Left colon (tissue), 2 donors: ENCODE data around the gene HIPK3. TPM values are rescaled to one million over a fixed set of nuclear protein-coding genes. Genes with fewer than 3 reads are reported as not detected.
"Not testable (repeated sequence)": the region's sequence is repeated elsewhere in the genome, so short reads cannot be mapped to it uniquely, and the experiment has no call there.

Experiments used
- ATAC-seq: fragments of 200-7000 bp; cut with Tn5 transposase; one replicate; pipeline ENCODE4 v1.9.1; 2020; ENCODE audit warnings: mild to moderate bottlenecking, moderate library complexity
- DNase-seq, 2 donors: peaks; one replicate each; pipeline ENCODE4 v3.0.0-alpha.2; 2020
- intact Hi-C, 2 donors: fragments of 100-400 bp; cut with DNase I in 1 of 2; cut with micrococcal nuclease in 1 of 2; formaldehyde crosslinking; loops; one replicate each; pipeline versions ENCODE4 v1.11.2 to v1.14.0; 2022; cut with DNase I, micrococcal nuclease
- total RNA-seq, 2 donors: library from RNA; stranded (reverse); fragmentation: NEBNext Ultra II Directional; extraction: Animal tissue kit (Norgen Biotek cat#: 25700); gene quantifications; one replicate each; pipeline ENCODE4 v1.2.1, GENCODE V29; 2021
- donor health status: DM: no; HTN: no; CAD: no.
- donor health status: DM: yes; HTN: yes; CAD: no.

The HIPK3 gene
- total RNA-seq, 2 donors from 2014 or later = 59.9 to 85.4 TPM

DNA sequence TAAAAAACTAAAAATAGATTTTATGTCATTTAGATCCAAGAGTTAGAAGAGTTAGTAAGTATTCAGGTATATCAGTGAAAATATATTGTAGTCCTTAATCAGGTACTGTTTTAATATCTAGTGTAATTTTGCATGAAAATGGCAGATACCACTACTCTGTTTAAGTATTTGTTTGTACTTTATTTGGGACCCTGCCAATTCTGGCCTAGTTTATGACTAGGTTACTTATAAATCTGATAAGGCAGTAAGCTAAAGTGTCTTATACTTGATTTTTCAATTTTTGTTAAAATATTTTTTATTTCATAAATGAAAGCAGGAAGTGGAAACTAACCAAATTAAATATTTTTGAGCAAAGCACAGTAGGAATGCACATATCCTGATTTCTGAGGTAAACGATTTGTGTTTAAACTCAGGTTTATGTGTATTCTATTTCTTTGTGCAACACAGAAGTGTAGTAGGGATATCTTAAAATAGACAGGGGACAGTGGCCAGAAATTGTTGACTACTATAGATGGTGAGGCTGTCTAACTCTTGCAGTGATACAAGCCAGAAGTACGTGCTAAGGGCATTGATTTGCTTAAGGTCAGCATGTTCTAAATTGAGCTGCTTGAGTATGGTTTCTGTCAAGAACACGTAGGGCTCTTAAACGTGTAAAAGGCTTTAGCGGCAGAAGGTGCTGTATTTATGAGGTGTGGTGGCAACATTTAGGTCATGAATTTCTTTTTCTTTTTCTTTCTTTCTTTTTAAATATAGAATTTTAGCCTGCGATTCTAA, 34.0 kb downstream of the HIPK3 start:
- ATAC-seq (peak; percentile 45), DNase-seq (no peak)
- intact Hi-C loops = no loop called here

DNA sequence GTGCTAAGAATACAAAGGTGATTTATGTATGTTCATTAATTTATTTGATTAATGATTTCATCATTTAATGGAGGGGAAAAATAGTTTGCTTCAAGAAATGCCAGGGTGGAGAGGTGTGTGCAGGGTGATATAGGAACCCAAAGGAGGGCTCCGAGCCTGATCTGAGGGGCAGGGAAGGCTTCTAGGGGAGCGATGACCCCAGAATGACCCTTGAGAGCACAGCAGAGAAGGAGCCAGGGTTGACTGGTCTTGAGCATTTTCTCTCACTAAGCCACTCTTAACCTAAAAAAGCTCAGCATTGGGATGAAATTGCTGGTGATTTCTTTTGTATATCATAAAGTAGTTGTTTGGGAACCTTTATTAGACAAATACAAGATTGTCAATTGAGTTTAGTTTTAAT, 35.1 kb downstream of the HIPK3 start:
- intact Hi-C loops = no loop called here
- ATAC-seq = no peak

DNA sequence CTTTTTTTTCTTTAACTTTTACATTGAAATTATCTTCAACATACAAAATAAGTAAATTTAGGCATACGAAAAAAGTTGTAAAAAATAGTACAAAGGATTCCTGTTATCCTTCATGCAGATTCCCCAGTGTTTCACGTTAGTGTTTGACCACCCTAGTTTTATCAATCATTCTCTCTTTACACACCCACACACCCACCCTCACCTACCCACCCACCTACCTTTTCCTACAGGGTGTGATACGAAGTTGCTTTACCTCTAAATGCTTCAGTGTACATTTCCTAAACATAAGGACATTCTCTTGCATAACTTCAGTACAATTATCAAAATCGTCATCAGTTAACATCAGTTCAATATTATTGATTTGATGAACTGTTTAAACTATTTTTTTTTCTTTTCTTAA, 37.0 kb downstream of the HIPK3 start:
- DNase-seq = no peak
- intact Hi-C loops = no loop called here
- ATAC-seq = no peak

More for the DNA sequence above, 35.1 kb downstream of the HIPK3 start:
- no peak for DNase-seq

DNA sequence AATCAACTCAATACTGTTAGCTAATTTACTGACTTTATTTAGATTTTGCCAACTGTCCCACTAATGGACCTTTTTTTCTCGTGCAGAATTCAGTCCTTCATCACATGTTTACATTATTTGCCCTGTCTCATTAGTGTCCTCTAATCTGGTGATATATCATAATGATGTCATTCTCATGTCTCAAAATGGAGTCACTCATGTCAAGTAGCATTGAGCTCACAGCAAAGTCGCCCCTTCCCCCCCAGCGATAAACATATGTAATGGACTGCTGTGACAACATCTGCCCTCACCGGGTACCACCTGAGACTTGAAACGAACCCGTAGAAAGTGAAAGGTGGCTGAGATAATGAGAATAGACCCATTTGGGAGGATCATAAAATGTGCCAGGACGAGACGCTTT, 37.6 kb downstream of the HIPK3 start:
- intact Hi-C loops = no loop called here
- DNase-seq (no peak), ATAC-seq (no peak)

DNA sequence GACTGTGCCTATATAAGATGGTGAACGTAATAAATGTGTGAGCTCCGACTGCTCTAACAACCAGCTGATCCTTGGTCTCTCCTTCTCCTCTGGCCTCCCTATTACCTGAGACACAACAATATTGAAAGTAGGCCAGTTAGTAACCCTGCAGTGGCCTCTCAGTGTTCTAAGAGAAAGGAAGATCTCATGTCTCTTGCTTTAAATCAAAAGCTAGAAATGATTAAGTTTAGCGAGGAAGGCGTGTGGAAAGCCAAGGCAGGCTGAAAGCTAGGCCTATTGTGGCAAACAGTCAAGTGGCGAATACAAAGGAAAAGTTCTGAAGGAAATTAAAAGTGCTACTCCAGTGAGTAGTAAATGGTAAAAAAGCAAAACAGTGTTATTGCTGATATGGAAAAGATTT, 39.5 kb downstream of the HIPK3 start:
- ATAC-seq (no peak), DNase-seq (no peak)
- intact Hi-C loops = no loop called here

DNA sequence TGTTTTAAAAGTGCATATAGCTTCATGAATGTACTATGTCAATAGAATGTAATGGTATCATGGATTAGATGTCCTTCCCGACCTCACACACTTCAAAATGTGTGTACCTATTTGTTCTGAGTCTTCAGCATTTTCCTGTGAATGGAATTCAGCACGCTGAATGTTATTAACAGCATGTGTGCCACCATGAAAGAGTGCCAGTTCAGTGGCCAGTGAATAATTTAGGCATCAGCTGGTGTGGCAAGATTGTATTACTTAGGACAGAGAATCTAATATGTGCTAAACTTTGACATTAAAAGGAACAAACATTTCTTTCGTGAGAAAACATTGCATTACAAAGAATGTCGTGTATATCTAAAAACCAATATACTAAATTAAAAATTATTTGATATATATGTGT, 46.4 kb downstream of the HIPK3 start:
- ATAC-seq (no peak), DNase-seq (no peak)
- intact Hi-C loops = no loop called here

DNA sequence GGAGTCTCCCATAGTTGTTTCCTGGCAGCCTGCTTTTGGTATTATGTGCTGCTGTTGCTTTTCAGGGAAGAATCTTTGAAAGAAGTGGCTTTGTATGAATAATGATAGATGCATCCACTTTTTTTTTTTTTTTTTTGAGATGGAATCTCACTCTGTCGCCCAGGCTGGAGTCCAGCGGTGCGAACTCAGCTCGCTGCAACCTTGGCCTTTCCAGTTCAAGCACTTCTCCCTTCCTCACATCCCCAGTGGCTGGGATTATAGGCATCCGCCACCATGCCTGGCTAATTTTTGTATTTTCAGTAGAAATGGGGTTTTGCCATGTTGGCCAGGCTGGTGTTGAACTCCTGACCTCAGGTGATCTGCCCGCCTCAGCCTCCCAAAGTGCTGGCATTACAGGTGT, 49.6 kb downstream of the HIPK3 start:
- intact Hi-C loops, ATAC-seq, DNase-seq: not testable (repeated sequence)

DNA sequence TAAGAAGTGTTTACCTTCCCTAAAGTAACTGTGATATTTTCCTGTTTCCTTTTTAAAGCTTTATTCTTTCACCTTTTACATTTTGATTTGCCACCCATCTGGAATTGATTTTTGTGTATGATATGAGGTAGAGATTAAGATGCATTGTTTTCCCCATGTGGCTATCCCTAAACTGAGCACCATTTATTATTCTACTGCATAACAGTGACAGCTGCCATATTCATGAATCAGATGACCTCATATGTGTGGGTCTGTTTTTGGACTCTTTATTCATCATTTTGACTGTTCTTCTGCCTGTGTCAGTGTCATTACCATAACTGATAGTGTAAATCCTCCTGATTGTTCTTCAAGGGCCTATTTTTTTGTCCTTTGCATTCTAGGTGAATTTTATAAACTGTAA, 50.8 kb downstream of the HIPK3 start:
- intact Hi-C loops = no loop called here
- no peak for ATAC-seq
- DNase-seq = no peak

DNA sequence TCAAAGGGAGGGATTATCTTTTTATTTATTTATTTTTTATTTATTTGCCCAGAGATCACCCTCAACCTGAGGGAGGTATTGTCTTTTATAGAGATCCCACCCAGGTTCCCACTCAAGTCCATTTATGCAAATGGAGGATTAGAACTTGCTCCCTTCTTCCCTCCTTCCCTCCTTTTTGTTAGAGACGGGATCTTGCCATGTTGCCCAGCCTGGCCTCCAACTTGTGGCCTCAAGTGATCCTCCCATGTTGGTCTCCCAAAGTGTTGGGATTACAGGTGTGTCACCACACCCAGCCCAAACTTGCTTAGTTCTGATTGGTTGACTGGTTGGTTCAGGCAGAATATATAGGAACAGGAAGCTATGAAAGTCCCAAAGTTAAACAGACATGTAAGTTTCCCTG, 51.9 kb downstream of the HIPK3 start:
- intact Hi-C loops = no loop called here
- DNase-seq (no peak), ATAC-seq (no peak)

DNA sequence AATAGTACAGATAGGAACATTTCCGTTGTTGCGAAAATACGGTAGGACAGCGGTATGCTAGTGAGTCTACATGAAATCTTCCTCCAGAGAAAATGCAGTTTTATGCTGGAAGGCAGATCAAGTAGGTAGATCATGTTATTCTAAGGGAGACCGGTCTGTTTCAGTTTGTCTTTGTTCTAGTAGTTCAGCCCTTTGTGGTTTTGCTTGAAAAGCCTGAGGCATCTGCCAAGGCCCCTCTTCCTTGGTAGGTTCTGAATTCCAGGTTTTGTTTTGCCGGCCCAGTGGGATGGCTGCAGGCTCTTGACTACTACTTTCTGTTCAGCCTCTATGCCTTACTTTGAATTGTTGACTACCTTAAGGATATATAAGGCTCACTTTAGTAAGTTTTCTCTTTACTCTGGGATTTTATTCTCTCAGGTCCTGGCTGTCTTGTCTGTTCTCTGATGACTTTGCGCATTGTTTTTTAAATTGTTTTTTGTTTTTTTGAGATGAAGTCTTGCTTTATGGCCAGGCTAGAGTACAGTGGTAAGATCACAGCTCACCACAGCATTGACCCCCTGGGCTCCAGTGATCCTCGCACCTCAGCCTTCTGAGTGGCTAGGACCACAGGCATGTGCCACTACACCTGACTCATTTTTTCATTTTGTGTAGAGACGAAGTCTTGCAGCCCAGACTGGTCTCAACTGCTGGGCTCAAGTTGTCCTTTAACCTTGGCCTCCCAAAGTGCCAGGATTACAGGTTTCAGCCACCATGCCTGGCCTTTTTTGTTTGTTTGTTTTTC, 53.7 kb downstream of the HIPK3 start:
- DNase-seq = no peak
- intact Hi-C loops = no loop called here
- ATAC-seq = no peak

DNA sequence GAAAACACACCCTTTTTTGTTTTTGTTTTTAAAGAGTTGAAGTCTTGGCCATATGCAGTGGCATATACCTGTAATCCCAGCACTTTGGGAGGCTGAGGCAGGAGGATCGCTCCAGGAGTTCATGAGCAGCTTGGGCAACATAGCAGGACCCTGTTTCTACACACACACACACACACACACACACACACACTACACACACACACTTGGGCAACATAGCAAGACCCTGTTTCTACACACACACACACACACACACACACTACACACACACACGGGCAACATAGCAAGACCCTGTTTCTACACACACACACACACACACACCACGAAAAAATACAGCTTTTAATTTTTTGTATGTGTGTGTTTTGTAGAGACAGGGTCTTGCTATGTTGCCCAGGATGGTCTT, 54.5 kb downstream of the HIPK3 start:
- intact Hi-C loops = no loop called here
- no peak for DNase-seq

DNA sequence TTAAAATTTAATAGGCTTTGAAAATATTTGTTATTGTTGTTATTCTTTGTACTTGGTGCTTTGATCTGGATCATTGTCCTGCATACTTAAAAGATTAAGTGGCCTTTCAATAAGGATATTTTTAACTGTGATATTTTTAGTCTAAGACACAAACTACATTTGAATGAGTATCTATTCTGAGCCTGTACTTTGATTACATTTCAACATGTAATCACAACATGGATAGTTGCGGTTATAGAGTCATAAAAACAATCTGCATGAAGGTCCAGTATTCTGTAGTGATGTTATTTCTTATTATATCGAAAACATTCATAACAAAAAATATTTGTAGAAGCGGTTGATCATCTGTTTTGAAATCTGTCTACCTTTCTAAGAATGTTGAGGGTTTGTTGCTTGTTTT, 58.6 kb downstream of the HIPK3 start:
- no peak for DNase-seq
- no peak for ATAC-seq
- intact Hi-C loops = no loop called here

More for the DNA sequence above, 54.5 kb downstream of the HIPK3 start:
- no peak for ATAC-seq

DNA sequence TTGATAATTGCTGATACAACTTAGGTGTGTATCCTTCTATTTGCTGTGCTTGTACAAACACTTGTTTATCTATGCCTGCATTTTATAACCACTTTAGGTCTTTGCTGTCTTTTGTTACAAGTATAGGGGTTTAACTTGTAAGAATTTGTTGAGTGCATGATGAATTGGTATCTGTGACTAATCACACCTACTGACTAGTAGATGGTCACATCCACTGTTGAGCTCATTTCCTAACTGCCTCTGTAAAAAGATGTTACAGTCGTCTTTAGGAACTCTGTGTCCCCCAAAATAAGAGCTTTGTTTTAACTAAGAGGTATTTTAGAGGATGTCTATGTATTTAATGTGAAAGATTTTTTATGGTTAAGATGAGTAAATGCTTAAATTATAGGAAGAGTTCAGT, 60.5 kb downstream of the HIPK3 start:
- DNase-seq = no peak
- no peak for ATAC-seq
- intact Hi-C loops = no loop called here

DNA sequence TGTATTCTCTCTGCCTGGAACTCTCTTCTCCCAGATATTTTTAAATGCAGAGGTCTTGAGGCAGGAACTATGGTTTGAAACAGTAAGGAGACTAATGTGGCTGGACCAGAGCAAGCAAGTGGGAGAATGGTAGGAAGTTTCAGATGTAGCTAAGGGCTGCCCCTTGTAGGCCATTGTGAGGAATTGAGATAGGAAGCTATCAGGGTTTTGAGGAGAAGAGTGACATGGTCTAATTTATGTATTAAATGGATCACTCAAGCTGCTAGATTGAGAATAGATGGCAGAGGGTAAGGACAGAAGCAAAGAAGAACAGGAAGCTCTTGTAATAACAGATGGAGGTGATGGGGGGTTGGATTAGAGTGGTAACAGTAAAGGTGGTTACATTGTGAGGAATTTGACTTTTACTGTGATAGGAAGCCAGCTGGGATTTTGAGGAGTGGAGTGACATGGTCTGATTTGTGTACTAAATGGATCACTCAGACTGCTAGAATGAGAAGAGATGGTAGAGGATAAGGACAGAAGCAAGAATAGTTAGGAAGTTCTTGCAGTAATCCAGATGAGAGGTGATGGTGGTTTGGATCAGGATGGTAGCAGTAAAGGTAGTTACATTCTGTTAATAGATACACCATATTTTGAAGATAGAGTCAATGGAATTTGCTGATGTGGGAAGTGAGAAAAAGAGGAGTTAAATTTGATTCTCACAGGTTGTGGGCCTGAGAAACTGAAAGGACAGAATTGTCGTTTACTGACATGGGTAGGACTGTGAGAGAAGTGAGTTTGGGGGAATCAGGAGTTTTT, 63.0 kb downstream of the HIPK3 start:
- ATAC-seq (peak; percentile 27), DNase-seq (no peak)
- intact Hi-C loops = no loop called here

DNA sequence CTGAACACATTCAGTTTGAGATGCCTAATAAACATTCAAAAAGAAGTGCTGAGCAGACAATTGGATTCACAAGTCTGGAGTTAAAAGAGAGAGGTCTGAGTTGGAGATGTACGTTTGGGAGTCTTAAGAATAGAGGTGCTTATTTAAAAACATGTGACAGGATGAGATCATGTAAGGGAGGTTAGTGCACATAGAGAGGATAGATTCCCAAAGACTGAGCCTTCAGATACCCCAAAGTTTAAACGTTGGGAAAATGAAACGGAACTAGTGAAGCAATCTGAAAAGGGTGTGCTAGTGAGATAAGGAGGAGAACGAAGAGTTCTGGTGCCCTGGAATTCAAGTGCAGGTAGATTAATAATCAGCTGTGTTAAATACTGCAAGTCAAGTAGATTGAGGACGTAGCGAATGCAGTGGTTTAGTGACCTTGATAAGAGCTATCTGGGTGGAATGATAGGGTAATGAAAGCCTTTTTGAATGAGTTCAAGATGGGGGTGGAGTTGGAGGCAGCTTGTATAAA, 63.7 kb downstream of the HIPK3 start:
- intact Hi-C loops = no loop called here
- DNase-seq (no peak), ATAC-seq (peak; percentile 22)

DNA sequence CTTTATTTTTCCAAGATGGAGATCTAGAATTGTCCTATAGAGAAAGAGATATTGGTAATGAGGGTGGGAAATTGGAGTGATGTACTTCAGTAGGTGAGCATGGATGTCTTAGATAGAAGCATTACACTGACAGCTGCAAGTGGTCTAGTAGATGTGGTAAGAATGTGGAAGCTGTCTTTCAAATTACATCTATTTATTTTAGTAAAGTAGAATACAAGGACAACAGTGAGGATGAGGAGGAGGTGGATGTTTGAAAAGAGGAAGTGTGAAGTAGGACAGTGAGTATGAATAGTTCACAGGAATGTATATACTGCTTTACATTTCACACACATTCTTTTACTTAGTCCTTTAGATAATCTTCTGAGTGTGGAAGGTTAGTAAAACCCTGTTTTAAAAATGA, 64.2 kb downstream of the HIPK3 start:
- no peak for DNase-seq
- intact Hi-C loops = no loop called here
- ATAC-seq = no peak

DNA sequence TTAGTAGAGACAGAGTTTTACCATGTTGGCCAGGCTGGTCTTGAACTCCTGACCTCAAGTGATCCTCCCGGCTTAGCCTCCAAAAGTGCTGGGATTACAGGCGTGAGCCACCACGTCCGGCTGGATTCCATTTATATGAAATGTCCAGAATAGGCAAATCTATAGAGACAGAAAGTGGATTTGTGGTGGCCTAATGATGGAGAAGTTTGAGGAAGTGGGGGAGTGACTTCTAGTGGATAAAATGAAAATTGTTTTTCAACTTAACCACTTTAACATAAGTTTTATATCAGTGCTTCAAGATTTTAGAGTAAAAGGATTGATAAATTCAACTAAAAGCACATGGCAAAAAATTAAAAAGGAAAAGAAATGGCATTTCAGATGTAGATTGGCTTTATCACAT, 66.2 kb downstream of the HIPK3 start:
- ATAC-seq (no peak), DNase-seq (no peak)
- intact Hi-C loops = no loop called here

DNA sequence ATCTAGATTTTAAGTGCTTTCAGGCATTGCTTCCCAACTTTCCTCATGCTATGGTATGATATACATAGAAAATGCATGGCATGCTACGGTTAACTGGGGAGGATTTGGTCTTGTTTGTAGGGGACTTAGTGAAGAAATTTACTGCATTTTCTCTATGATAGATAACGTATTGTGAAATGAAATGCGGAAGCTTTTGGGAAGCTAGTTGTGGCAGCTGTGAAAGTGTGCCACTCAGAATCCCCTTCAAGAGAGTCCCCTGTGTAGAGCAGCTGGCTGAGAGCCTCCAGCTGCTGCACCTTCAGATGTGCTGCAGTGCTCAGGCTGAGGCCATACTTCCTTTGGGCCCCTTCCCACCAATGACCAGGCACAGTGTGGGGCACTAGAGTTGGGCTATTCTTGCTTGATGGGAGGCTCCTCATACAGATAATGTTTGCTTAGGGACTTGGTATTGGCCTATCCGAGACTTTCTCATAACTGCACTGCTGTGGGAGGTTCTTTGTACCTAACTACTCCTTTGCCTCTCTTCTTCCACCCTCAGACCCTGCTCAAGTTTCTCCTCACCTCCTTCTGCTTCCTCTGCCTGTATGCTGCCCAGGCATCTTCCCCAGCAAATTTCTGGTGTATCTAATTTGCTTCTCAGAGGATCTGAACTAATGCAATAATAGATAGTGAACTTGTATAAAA, 67.3 kb downstream of the HIPK3 start:
- ATAC-seq (peak; percentile 26), DNase-seq (no peak)
- intact Hi-C loops = no loop called here

DNA sequence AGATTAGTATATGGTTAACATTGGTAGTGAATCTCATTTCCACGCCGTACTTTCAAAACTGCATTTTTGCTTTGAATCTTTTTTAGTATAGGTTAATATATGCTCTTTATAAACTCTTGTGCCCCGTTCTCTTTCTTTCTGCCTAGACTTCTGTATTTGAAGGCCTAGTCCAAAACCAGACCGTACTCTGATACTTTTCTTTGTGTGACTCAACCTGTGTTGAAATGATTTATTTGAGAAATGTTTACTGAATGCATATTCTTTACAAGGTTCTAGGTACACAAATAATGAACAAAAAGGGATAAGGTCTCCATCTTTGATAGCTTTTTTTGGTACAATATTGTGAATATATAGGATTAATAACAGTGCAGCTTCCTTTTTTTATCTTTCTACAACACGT, 68.3 kb downstream of the HIPK3 start:
- intact Hi-C loops = loop anchor here in 1 of 2 donors (5.0 kb wide), 2 partner anchors 68 to 158 kb away; partner anchors contain the start of gene HIPK3
- DNase-seq = no peak
- ATAC-seq = no peak
